ENCODE measurements around the gene GNG7.
"Not testable (repeated sequence)": the region's sequence is repeated elsewhere in the genome, so short reads cannot be mapped to it uniquely, and the experiment has no call there.

GNG7 gene

DNA sequence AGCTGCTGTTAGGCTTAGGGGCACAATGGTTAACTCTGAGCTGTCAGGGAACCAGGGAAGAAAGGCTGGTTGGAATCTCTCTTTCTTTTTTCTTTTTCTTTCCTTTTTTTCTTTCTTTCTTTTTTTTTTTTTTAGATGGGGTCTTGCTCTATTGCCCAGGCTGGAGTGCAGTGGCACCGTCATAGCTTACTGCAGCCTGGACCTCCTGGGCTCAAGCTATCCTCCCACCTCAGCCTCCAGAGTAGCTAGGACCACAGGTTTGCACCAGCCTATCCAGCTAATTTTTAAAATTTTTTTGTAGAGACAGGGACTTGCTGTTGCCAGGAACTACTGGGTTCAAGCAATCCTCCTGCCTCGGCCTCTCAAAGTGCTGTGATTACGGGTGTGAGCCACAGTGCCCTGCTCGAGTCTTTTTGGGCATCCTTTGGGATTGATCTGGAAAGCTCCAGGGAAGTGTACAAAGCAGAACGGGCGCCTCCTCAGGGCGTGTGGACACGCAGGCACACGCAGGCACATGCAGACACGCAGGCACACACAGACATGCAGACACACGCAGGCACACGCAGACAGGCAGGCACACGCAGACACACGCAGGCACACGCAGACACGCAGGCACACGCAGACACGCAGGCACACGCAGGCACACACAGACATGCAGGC lies 127.4 kb downstream of the GNG7 start:
- DNase-seq (ENCODE audit: low read depth), result no peak

- no peak for DNase-seq (ENCODE audit: low read depth)
Observed at GRCh38 chr19:2574478-2574931, 128.0 kb downstream of the GNG7 start.

GRCh38 chr19:2573916-2574315 lies 128.6 kb downstream of the GNG7 start:
- no peak for DNase-seq (ENCODE audit: low read depth)

DNA sequence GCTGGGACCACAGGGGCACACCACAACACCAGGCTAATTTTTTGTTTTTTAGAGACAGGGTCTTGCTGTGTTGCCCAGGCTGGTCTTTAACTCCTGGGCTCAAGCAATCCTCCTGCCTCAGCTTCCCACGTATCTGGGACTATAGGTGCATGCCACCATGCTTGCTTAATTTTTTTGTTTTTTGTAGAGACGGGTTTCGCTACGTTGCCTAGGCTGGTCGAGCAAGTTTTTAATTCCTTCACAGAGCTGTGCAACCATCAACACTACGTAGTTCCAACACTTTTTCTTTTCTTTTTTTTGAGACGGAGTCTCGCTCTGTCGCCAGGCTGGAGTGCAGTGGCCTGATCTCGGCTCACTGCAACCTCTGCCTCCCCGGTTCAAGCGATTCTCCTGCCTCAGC lies 130.3 kb downstream of the GNG7 start:
- not testable (repeated sequence) for DNase-seq (ENCODE audit: low read depth)

GRCh38 chr19:2569596-2570465 lies 132.7 kb downstream of the GNG7 start:
- DNase-seq (ENCODE audit: low read depth), result no peak

DNA sequence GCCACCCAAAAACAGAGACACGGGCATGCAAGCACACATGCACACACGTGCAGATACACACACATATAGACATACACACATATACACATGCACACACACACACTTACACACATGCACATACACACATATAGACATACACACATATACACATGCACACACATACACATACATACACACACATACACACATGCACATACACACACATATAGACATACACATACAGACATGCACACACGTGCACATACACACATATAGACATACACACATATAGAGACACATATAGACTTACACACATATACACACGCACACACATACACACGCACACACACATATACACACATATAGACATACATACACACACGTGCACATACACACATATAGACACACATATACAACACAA lies 134.5 kb downstream of the GNG7 start:
- DNase-seq (ENCODE audit: low read depth), result no peak

GRCh38 chr19:2567580-2567979 lies 134.9 kb downstream of the GNG7 start:
- DNase-seq (ENCODE audit: low read depth), result no peak

- DNase-seq (ENCODE audit: low read depth), result not testable (repeated sequence)
Observed at GRCh38 chr19:2563546-2563945, 138.9 kb downstream of the GNG7 start.

DNA sequence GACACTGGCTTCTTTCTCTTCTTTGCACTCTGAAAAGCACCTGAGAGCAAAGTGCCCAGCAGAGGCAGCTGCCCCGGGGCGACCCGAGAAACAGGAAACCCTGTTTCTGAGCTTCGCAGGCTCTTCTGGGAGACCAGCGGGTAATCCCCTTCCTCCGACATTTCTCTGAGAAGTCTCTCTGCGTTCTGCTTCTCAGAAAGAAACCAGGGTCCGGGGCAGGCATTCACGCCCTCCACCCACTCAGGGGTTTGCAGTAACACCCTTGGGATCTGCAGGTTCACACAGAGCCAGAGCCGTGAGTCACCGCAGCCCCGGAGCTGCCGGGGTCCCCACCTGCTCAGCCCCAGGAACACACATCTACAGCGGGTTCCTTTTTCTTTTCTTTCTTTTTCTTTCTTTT lies 140.6 kb downstream of the GNG7 start:
- DNase-seq (ENCODE audit: low read depth), result no peak

- DNase-seq (ENCODE audit: low read depth), result no peak
Observed at GRCh38 chr19:2561221-2561620, 141.3 kb downstream of the GNG7 start.

GRCh38 chr19:2560369-2560768 lies 142.1 kb downstream of the GNG7 start:
- no peak for DNase-seq (ENCODE audit: low read depth)

GRCh38 chr19:2558543-2558942 lies 144.0 kb downstream of the GNG7 start:
- DNase-seq (ENCODE audit: low read depth), result no peak

GRCh38 chr19:2558131-2558530 lies 144.4 kb downstream of the GNG7 start:
- DNase-seq (ENCODE audit: low read depth), result not testable (repeated sequence)

DNA sequence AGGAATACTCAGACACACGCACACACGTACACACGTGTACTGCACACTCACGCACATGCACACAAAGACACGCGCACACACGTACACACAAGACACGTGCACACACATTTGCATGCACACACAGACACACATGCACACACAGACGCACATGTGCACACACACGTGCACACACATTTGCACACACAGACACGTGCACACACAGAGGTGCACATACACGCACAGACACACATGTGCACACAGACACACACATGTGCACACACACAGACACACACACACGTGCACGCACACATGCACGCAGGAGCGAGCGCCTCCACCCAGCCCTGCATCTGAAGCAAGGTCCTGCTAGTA lies 145.4 kb downstream of the GNG7 start:
- DNase-seq (ENCODE audit: low read depth), result no peak

- DNase-seq (ENCODE audit: low read depth), result no peak
Observed at GRCh38 chr19:2556221-2557092, 146.0 kb downstream of the GNG7 start.

GRCh38 chr19:2555422-2556220 lies 146.9 kb downstream of the GNG7 start:
- DNase-seq (ENCODE audit: low read depth), result no peak

- DNase-seq (ENCODE audit: low read depth), result no peak
Observed at GRCh38 chr19:2554856-2555255, 147.6 kb downstream of the GNG7 start.

DNA sequence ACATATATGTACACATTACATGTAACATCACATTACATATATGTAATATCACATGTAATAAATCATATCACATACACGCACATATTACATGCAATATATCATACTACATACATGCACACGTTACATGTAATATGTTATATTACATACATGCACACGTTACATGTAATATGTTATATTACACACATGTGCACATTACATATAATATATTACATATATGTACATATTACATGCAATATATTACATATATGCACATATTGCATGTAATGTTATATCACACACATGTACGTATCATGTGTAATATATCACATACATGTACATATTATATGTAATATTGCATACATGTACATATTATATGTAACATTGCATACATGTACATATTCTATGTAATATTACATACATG lies 149.0 kb downstream of the GNG7 start:
- no peak for DNase-seq (ENCODE audit: low read depth)

GRCh38 chr19:2552859-2553258 lies 149.6 kb downstream of the GNG7 start:
- no peak for DNase-seq (ENCODE audit: low read depth)

DNA sequence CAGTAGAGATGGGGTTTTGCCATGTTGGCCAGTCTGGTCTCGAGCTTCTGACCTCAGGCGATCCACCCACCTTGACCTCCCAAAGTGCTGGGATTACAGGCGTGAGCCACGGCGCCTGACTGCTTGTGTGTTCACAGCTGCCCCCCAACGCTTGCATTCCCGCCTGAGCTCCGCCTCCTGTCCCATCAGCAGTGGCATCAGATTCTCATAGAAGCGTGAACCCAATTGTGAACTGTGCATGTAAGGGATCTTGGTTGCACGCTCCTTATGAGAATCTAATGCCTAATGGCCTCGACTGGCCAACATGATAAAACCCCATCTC lies 150.7 kb downstream of the GNG7 start:
- DNase-seq (ENCODE audit: low read depth), result no peak

- no peak for DNase-seq (ENCODE audit: low read depth)
Observed at GRCh38 chr19:2551172-2551863, 151.2 kb downstream of the GNG7 start.

Data from HS-5 (cell line).